ENCODE measurements around the gene TMIGD2. TPM values are rescaled to one million over a fixed set of nuclear protein-coding genes. Genes with fewer than 3 reads are reported as not detected.
A peak's percentile ranks its signal among the peaks of the same experiment; 100 is the strongest.
"Not testable (repeated sequence)": the region's sequence is repeated elsewhere in the genome, so short reads cannot be mapped to it uniquely, and the experiment has no call there.

Gene TMIGD2
- total and polyA plus RNA-seq, 5 donors: 0.25 TPM; not detected in 4

DNA sequence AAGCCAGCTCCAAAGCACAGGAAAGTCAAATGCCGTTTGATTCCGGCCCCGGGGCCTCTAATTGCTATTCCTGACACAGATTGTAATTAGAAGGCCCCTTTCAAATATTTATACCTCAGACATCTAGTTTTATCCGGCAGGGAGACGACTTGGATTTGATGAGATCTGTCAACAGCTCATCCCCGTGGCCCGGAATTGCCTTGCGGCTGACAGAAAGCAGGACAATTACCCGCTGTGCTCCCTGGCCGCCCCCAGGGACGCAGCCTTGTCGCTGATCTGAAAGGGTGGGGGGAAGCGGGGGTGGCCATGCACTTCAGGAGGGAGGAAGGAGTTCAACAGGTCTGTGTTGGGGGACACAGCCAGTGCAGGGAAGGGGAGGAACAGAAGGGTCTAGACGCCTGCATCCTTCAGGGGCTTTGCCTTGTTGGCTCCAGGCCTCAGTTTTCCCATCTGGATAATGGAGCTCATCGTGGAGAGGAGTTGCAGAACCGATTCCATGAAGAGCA is 24.9 kb downstream of the TMIGD2 start:
- no peaks in the 10 kb centered on the region for H3K9me3 ChIP-seq (ENCODE audit: control insufficient read depth, low read length)
- DNase-seq: peak in 1 of 3 donors; percentile 67
- H3K4me3 ChIP-seq (ENCODE audit: low read length): no peak overlapping the region
- intact Hi-C loops (cut with DNase I): loop anchor here in 1 of 4 donors (10.0 kb wide), 1 partner anchor 78 kb away; no protein-coding TSS in a partner anchor
- no peaks in the 10 kb centered on the region for H3K27me3 ChIP-seq (ENCODE audit: control insufficient read depth, insufficient read depth)
- 25% methylated on average over 16 of the region's 16 CpGs for WGBS
- no peak overlapping the region for H3K27ac ChIP-seq (ENCODE audit: low read length)
- peak in 1 of 2 donors; percentile 34 for ATAC-seq
- H3K4me1 ChIP-seq (ENCODE audit: control insufficient read depth, insufficient read depth, low read length): peaks cover 2% of the 10 kb centered on the region

GRCh38 chr19:4274321-4274686 is 27.9 kb downstream of the TMIGD2 start:
- H3K27ac ChIP-seq (ENCODE audit: low read length): not testable (repeated sequence)

DNA sequence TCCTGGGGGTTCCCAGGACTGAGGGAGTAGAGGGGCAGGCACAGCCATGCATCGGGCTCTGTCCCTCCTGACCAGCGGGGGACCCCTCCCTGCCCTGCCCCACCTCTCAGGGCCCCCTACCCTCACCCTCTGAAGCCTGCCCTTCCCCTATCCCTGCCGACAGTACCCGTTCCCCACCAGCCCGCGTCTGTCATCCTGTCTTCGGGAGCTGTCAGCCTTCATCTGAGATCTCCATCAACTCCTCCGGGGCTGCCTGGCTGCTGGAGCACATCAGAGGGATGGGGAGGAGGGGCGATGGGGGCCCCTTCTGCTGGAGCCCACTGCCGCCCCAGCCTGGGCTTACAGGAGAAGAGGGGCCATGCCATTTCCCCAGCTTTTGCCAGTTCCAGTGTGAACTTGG is 29.3 kb downstream of the TMIGD2 start:
- Histone ChIP-seq H3K27ac (ENCODE audit: low read length) (no peak overlapping the region), H3K27me3 (ENCODE audit: control insufficient read depth, insufficient read depth) (no peaks in the 10 kb centered on the region), H3K4me3 (ENCODE audit: low read length) (no peak overlapping the region), H3K4me1 (ENCODE audit: control insufficient read depth, insufficient read depth, low read length) (peaks cover 2% of the 10 kb centered on the region), H3K9me3 (ENCODE audit: control insufficient read depth, low read length) (no peaks in the 10 kb centered on the region)
- intact Hi-C loops (cut with DNase I): loop anchor here in 1 of 4 donors (10.0 kb wide), 1 partner anchor 82 kb away; no protein-coding TSS in a partner anchor
- 44% methylated on average over 10 of the region's 10 CpGs for WGBS
- ATAC-seq: no peak
- DNase-seq: no peak

More at GRCh38 chr19:4274321-4274686, 27.9 kb downstream of the TMIGD2 start:
- H3K27me3 ChIP-seq (ENCODE audit: control insufficient read depth, insufficient read depth); H3K4me3 ChIP-seq (ENCODE audit: low read length); ATAC-seq; DNase-seq; H3K9me3 ChIP-seq (ENCODE audit: control insufficient read depth, low read length); H3K4me1 ChIP-seq (ENCODE audit: control insufficient read depth, insufficient read depth, low read length): not testable (repeated sequence)
- intact Hi-C loops (cut with DNase I): loop anchor here in 1 of 4 donors (10.0 kb wide), 1 partner anchor 80 kb away; no protein-coding TSS in a partner anchor
- 73% methylated on average over 6 of the region's 6 CpGs for WGBS

DNA sequence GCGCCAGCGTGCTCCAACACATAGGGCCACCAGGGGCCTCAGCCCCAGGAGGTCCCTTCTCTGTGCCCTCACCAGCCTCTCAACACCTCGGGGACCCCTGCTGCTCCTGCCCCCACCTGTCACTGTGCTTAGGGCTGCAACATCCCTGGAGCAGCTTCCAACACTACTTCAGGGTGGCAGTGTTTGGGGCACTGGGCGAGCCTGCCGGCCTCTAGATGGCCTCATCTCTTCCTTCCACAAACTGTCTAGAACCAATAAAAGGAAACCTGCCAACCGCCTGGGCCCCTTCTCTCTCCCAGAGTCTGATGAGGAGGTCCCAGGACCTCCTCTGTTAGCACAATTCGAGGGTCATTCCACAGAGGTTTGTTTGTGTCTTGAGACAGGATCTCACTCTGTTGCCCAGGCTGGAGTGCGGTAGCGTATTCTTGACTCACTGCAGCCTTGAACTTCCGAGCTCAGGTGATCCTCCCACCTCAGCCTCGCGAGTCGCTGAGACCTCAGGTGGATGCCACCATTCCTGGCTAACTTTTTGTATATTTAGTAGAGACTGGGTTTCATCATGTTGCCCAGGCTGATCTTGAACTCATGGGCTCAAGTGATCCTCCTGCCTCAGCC is 33.3 kb downstream of the TMIGD2 start:
- Histone ChIP-seq H3K4me3 (ENCODE audit: low read length) (no peak overlapping the region), H3K27ac (ENCODE audit: low read length) (no peak overlapping the region), H3K9me3 (ENCODE audit: control insufficient read depth, low read length) (no peaks in the 10 kb centered on the region), H3K27me3 (ENCODE audit: control insufficient read depth, insufficient read depth) (no peaks in the 10 kb centered on the region), H3K4me1 (ENCODE audit: control insufficient read depth, insufficient read depth, low read length) (no peaks in the 10 kb centered on the region)
- 87% methylated on average over 13 of the region's 13 CpGs for WGBS
- ATAC-seq (peak; percentile 7 to 10), DNase-seq (no peak)
- intact Hi-C loops (cut with DNase I): loop anchor here in 3 of 4 donors (5.0 kb wide), 2 partner anchors 83 to 133 kb away; partner anchors contain the start of genes CHAF1A (in 1 of the 3) and SH3GL1 (in 1 of the 3)

DNA sequence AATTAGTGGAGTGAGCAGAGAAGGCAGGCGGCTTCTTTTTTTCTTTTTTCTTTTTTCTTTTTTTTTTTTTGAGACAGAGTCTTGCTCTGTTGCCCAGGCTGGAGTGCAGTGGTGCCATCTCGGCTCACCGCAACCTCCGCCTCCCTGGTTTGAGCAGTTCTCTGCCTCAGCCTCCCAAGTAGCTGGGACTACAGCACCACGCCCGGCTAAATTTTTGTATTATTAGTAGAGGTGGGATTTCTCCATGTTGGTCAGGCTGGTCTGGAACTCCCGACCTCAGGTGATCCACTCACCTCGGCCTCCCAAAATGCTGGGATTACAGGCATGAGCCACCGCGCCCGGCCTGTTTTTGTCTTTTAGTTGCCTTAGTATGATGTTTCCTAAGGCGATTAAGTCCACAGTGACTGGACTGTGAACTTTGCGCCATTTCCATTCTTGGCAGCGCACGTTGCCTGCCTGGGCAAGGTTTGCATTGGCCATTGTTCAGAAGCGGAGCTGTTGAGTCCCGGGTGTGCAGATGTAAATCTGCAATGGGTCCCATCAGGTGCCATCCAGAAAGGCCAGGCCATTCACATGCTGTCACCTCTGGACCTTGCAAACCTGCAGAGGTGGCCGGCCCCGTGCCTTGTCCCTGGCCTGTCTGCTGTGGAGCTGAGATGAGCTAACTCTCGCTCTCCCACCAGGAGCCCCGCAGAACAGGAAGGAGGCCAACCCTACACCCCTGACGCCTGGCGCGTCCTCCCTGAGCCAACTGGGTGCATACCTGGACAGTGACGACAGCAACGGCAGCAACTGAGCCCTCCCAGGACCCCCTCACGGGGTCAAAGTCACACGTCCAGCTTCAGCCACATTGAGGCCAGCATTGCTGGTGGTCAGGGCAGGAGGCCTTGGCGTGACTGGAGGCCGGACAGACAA is 34.0 kb downstream of the TMIGD2 start:
- Histone ChIP-seq H3K4me3 (ENCODE audit: low read length) (no peak overlapping the region), H3K27ac (ENCODE audit: low read length) (no peak overlapping the region), H3K4me1 (ENCODE audit: control insufficient read depth, insufficient read depth, low read length) (no peaks in the 10 kb centered on the region), H3K27me3 (ENCODE audit: control insufficient read depth, insufficient read depth) (no peaks in the 10 kb centered on the region), H3K9me3 (ENCODE audit: control insufficient read depth, low read length) (no peaks in the 10 kb centered on the region)
- DNase-seq (no peak), ATAC-seq (peak; percentile 4 to 26)
- 83% methylated on average over 30 of the region's 30 CpGs for whole genome bisulfite sequencing
- intact Hi-C loops (cut with DNase I): loop anchor here in 3 of 4 donors (5.0 kb wide), 2 partner anchors 84 to 134 kb away; partner anchors contain the start of genes CHAF1A (in 1 of the 3) and SH3GL1 (in 1 of the 3)

- Histone ChIP-seq H3K27ac (ENCODE audit: low read length) (no peak overlapping the region), H3K9me3 (ENCODE audit: control insufficient read depth, low read length) (no peaks in the 10 kb centered on the region), H3K27me3 (ENCODE audit: control insufficient read depth, insufficient read depth) (no peaks in the 10 kb centered on the region), H3K4me3 (ENCODE audit: low read length) (no peak overlapping the region), H3K4me1 (ENCODE audit: control insufficient read depth, insufficient read depth, low read length) (no peaks in the 10 kb centered on the region)
- 38% methylated on average over 21 of the region's 21 CpGs for WGBS
- ATAC-seq: peak; percentile 55 to 62
- intact Hi-C loops (cut with DNase I): loop anchor here in 3 of 4 donors (5.0 kb wide), 2 partner anchors 85 to 135 kb away; partner anchors contain the start of genes CHAF1A (in 1 of the 3) and SH3GL1 (in 1 of the 3)
- peak; percentile 47 to 84 (median 79) for DNase-seq
Observed at GRCh38 chr19:4267101-4267900, 34.9 kb downstream of the TMIGD2 start.

- WGBS: 90% methylated on average over 18 of the region's 18 CpGs
- Histone ChIP-seq H3K4me3 (ENCODE audit: low read length) (no peak overlapping the region), H3K27ac (ENCODE audit: low read length) (no peak overlapping the region), H3K4me1 (ENCODE audit: control insufficient read depth, insufficient read depth, low read length) (no peaks in the 10 kb centered on the region), H3K9me3 (ENCODE audit: control insufficient read depth, low read length) (no peaks in the 10 kb centered on the region), H3K27me3 (ENCODE audit: control insufficient read depth, insufficient read depth) (no peaks in the 10 kb centered on the region)
- no peak for DNase-seq
- no peak for ATAC-seq
- intact Hi-C loops (cut with DNase I): loop anchor here in 3 of 4 donors (5.0 kb wide), 2 partner anchors 86 to 136 kb away; partner anchors contain the start of genes CHAF1A (in 1 of the 3) and SH3GL1 (in 1 of the 3)
Observed at GRCh38 chr19:4266253-4267000, 35.8 kb downstream of the TMIGD2 start.

- ATAC-seq (no peak), DNase-seq (no peak)
- H3K27ac ChIP-seq (ENCODE audit: low read length): no peak overlapping the region
- 75% methylated on average over 4 of the region's 4 CpGs for WGBS
- no peaks in the 10 kb centered on the region for H3K27me3 ChIP-seq (ENCODE audit: control insufficient read depth, insufficient read depth)
- H3K9me3 ChIP-seq (ENCODE audit: control insufficient read depth, low read length): no peaks in the 10 kb centered on the region
- intact Hi-C loops (cut with DNase I): loop anchor here in 3 of 4 donors (5.0 kb wide), 2 partner anchors 87 to 137 kb away; partner anchors contain the start of genes CHAF1A (in 1 of the 3) and SH3GL1 (in 1 of the 3)
- H3K4me1 ChIP-seq (ENCODE audit: control insufficient read depth, insufficient read depth, low read length): no peaks in the 10 kb centered on the region
- no peak overlapping the region for H3K4me3 ChIP-seq (ENCODE audit: low read length)
Observed at GRCh38 chr19:4264812-4265211, 37.4 kb downstream of the TMIGD2 start.

DNA sequence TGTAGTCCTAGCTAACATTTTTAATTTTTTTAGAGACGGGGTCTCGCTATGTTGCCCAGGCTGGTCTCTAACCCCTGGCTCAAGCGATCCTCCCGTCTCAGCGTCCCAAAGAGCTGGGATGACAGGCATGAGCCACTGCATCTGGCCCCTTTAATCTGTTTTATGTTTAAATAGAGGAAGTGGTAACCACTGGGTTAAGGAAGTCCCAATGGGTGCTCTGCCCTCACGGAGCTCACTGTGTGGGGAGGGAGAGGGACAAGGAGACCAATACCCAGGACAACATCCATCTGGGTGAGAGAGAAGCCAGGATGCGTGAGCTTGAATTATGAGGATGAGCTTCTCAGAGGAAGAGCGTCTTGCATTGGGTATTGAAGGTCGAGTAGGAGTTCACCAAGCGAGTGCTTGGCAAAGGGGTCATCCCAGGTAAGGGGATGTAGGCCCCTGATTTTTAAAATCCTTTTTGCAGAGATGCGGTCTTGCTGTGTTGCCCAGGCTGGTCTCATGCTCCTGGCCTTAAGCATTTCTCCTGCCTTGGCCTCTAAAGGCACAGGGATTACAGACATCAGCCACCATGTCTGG is 41.5 kb downstream of the TMIGD2 start:
- DNase-seq (no peak), ATAC-seq (no peak)
- intact Hi-C loops (cut with DNase I): no loop called here
- Histone ChIP-seq H3K27me3 (ENCODE audit: control insufficient read depth, insufficient read depth) (no peaks in the 10 kb centered on the region), H3K27ac (ENCODE audit: low read length) (no peak overlapping the region), H3K4me1 (ENCODE audit: control insufficient read depth, insufficient read depth, low read length) (no peaks in the 10 kb centered on the region), H3K4me3 (ENCODE audit: low read length) (no peak overlapping the region), H3K9me3 (ENCODE audit: control insufficient read depth, low read length) (no peaks in the 10 kb centered on the region)
- WGBS: 91% methylated on average over 11 of the region's 11 CpGs

Measured in right cardiac atrium (tissue), 5 donors.